OCI-LY7 (cell line): ENCODE results near the gene UPK3BL1.
"Not testable (repeated sequence)": the region's sequence is repeated elsewhere in the genome, so short reads cannot be mapped to it uniquely, and the experiment has no call there.

Source experiments
- CTCF ChIP-seq: fragments of 200-600 bp; sonication (generic); conservative IDR thresholded peaks from 2 replicates; pipeline ENCODE4 v1.5.1; 2014; ENCODE audit warnings: mild to moderate bottlenecking, antibody characterized with exemption, low read length, moderate library complexity, mixed read lengths
- EZH2phosphoT487 ChIP-seq: fragments of 200-600 bp; sonication (generic); IDR thresholded peaks from 2 replicates; pipeline ENCODE4 v1.6.1; 2018; ENCODE audit warnings: low read depth, borderline replicate concordance, mild to moderate bottlenecking, mixed run types, antibody characterized with exemption, low read length, moderate library complexity, mixed read lengths

- not testable (repeated sequence) for TF ChIP-seq CTCF, EZH2phosphoT487
Measured at GRCh38 chr7:102636956-102637355, 5.6 kb downstream of the UPK3BL1 start.
